Heart right ventricle (tissue), 16 donors: ENCODE measurements around the gene CASKIN2. TPM values are rescaled to one million over a fixed set of nuclear protein-coding genes. Genes with fewer than 3 reads are reported as not detected.
A peak's percentile ranks its signal among the peaks of the same experiment; 100 is the strongest.

ENCODE experiments used
- ATAC-seq, 8 donors: fragments of 200-7000 bp; cut with Tn5 transposase; one replicate each; pipeline ENCODE4 v1.9.1; 2020; ENCODE audit warnings: mild to moderate bottlenecking in 8 of 8, moderate library complexity in 8 of 8, moderate number of reproducible peaks in 1 of 8
- DNase-seq, 2 donors: peaks; one replicate each; pipeline ENCODE4 v3.0.0-alpha.2; 2020
- H3K27ac ChIP-seq, 10 donors: fragments of 200-600 bp; sonication (generic) in 2 of 10; one replicate each; pipeline versions ENCODE4 v1.5.0 to v1.8.0; 2020 to 2022; ENCODE audit warnings: mild to moderate bottlenecking in 3 of 10
- H3K27me3 ChIP-seq, 7 donors: fragments of 200-600 bp; one replicate each; pipeline ENCODE4 v1.8.0; 2021 to 2022; ENCODE audit warnings: mild to moderate bottlenecking in 2 of 7
- H3K36me3 ChIP-seq, 9 donors: fragments of 200-600 bp; sonication (generic) in 1 of 9; one replicate each; pipeline versions ENCODE4 v1.5.0 to v1.8.0; 2020 to 2022; ENCODE audit warnings: mild to moderate bottlenecking in 2 of 9
- H3K4me1 ChIP-seq, 9 donors: fragments of 200-600 bp; sonication (generic) in 1 of 9; one replicate each; pipeline versions ENCODE4 v1.5.0 to v1.8.0; 2020 to 2022; ENCODE audit warnings: mild to moderate bottlenecking in 4 of 9
- H3K4me3 ChIP-seq, 10 donors: fragments of 200-600 bp; sonication (generic) in 2 of 10; one replicate each; pipeline versions ENCODE4 v1.5.0 to v1.8.0; 2020 to 2022; ENCODE audit warnings: mild to moderate bottlenecking in 7 of 10, moderate library complexity in 2 of 10
- H3K9me3 ChIP-seq, 11 donors: fragments of 200-600 bp in 10 of 11; sonication (generic) in 2 of 11; one replicate each; pipeline versions ENCODE4 v1.5.0 to v1.8.0; 2013 to 2022; ENCODE audit warnings: mild to moderate bottlenecking in 2 of 11, control low read depth in 1 of 11, moderate library complexity in 1 of 11
- CTCF ChIP-seq, 9 donors: fragments of 200-600 bp; sonication (generic) in 2 of 9; IDR thresholded peaks; one replicate each; pipeline versions ENCODE4 v1.5.0 to v1.8.0; 2021 to 2022; ENCODE audit warnings: antibody characterized with exemption in 9 of 9, mild to moderate bottlenecking in 5 of 9, moderate library complexity in 1 of 9
- WGBS, 2 donors: extraction: QIAGEN DNeasy Blood & Tissue Kit; methylation state at CpG; one replicate each; pipeline ENCODE4 v1.1.7; 2013; ENCODE audit warnings: inconsistent platforms in 1 of 2; 5-methylcytosine and 5-hydroxymethylcytosine counted together
- intact Hi-C, 10 donors: fragments of 100-400 bp; cut with DNase I; formaldehyde crosslinking; loops; one replicate each; pipeline versions ENCODE4 v1.11.1 to v1.14.2; 2022
- polyA plus RNA-seq, 2 donors: library from polyadenylated mRNA; stranded (reverse); fragments of 200-250 nt; gene quantifications; one replicate each; pipeline ENCODE4 v1.2.3, GENCODE V29; 2013
- total RNA-seq, 10 donors: library from RNA; stranded (reverse); fragmentation: NEBNext Ultra II Directional in 3 of 10; extraction: Animal tissue kit (Norgen Biotek cat#: 25700) in 3 of 10; gene quantifications; one replicate each; pipeline versions ENCODE4 v1.2.1 to v1.2.4, GENCODE V29; 2021 to 2023
- donor health status: Arrhythmogenic right ventricular cardiomyopathy.
- donor health status: ischemic (EF 13 %, LVEDD 7.1; RV severe dilation, severe dysfunction).
- donor health status: healthy with polysubstance abuse.
- donor health status: DM: no; HTN: yes; CAD: no.
- donor health status: DM: no; HTN: no; CAD: no.
- donor health status: ischemic (EF 25% LVEDD 6.9; RV normal size, moderate dysfunction).
- donor health status: ischemic (EF 25% LVEDD 5.7; RV mildly dilated, moderate dysfunction).
- donor health status: healthy.
- donor health status: DM: yes; HTN: yes; CAD: no.
- donor health status: Ischemic cardiomyopathy.
- donor health status: ischemic (EF 35%, LVEDD 5.7; RV mildly dilated, moderate dysfunction).
- donor health status: nonischemic (EF 11% LVEDD 7.7; RV severe dilation, severe dysfunction).
- donor health status: DM: yes; HTN: yes; CAD: no.
- donor health status: PGD.
- donor health status: ischemic (EF 29% LVEDD 5.4; RV normal size, mild dysfunction).
- donor health status: nonischemic (EF 23%, LVEDD 6.1; RV moderate dilation, normal function).

CASKIN2 gene
- total and polyA plus RNA-seq, 12 donors, result 17.6 to 59.2 (median 36.5) TPM

- intact Hi-C loops, result no loop called here
- no peak for TF ChIP-seq CTCF (IDR thresholded peaks at IDR 0.05)
- peaks cover 0 to 10% (median 0%) of the 10 kb centered on the region in 9 donors for H3K4me1 ChIP-seq
- 90 to 92% methylated on average over 18 of the region's 18 CpGs for WGBS, 2 donors
- H3K9me3 ChIP-seq, result no peaks in the 10 kb centered on the region
- no peak for DNase-seq
- H3K4me3 ChIP-seq, result no peak overlapping the region
- H3K27ac ChIP-seq, result no peak overlapping the region
- H3K27me3 ChIP-seq, result no peaks in the 10 kb centered on the region
- no peak for ATAC-seq
- H3K36me3 ChIP-seq, result no peaks in the 10 kb centered on the region
Observed at GRCh38 chr17:75557852-75558665, 42.7 kb upstream of the CASKIN2 start.

GRCh38 chr17:75557075-75557851 lies 41.9 kb upstream of the CASKIN2 start:
- H3K4me3 ChIP-seq, result no peak overlapping the region
- no peak overlapping the region for H3K27ac ChIP-seq
- H3K4me1 ChIP-seq, result peaks cover 0 to 16% (median 0%) of the 10 kb centered on the region in 9 donors
- H3K27me3 ChIP-seq, result no peaks in the 10 kb centered on the region
- 56 to 66% methylated on average over 15 of the region's 15 CpGs for WGBS, 2 donors
- H3K9me3 ChIP-seq, result no peaks in the 10 kb centered on the region
- TF ChIP-seq CTCF (IDR thresholded peaks at IDR 0.05), result no peak
- H3K36me3 ChIP-seq, result no peaks in the 10 kb centered on the region
- intact Hi-C loops, result no loop called here
- ATAC-seq (peak in 6 of 8 donors; percentile 19 to 57 (median 32)), DNase-seq (no peak)

- Histone ChIP-seq H3K27ac (no peak overlapping the region), H3K36me3 (no peaks in the 10 kb centered on the region), H3K4me3 (no peak overlapping the region), H3K4me1 (peaks cover 0 to 16% (median 0%) of the 10 kb centered on the region in 9 donors), H3K9me3 (no peaks in the 10 kb centered on the region), H3K27me3 (no peaks in the 10 kb centered on the region)
- no peak for TF ChIP-seq CTCF (IDR thresholded peaks at IDR 0.05)
- DNase-seq (no peak), ATAC-seq (no peak)
- 95% methylated on average over 21 of the region's 21 CpGs for WGBS, 2 donors
- intact Hi-C loops, result no loop called here
Observed at GRCh38 chr17:75555679-75556153, 40.4 kb upstream of the CASKIN2 start.

- no peaks in the 10 kb centered on the region for H3K36me3 ChIP-seq
- 74 to 78% methylated on average over 8 of the region's 8 CpGs for WGBS, 2 donors
- no peak for ATAC-seq
- H3K27ac ChIP-seq, result no peak overlapping the region
- intact Hi-C loops, result no loop called here
- H3K9me3 ChIP-seq, result no peaks in the 10 kb centered on the region
- TF ChIP-seq CTCF (IDR thresholded peaks at IDR 0.05), result no peak
- H3K27me3 ChIP-seq, result no peaks in the 10 kb centered on the region
- H3K4me1 ChIP-seq, result peaks cover 0 to 23% (median 0%) of the 10 kb centered on the region in 9 donors
- H3K4me3 ChIP-seq, result no peak overlapping the region
- no peak for DNase-seq
Observed at GRCh38 chr17:75553295-75554110, 38.2 kb upstream of the CASKIN2 start.
